GM21619 (cell line): ENCODE measurements around the gene FKBP1A.

Experiments
- ATAC-seq: cut with Tn5 transposase; IDR thresholded peaks from one replicate; pipeline ENCODE4 v1.9.1; 2021; ENCODE audit not compliant: unreplicated experiment

The FKBP1A gene

DNA sequence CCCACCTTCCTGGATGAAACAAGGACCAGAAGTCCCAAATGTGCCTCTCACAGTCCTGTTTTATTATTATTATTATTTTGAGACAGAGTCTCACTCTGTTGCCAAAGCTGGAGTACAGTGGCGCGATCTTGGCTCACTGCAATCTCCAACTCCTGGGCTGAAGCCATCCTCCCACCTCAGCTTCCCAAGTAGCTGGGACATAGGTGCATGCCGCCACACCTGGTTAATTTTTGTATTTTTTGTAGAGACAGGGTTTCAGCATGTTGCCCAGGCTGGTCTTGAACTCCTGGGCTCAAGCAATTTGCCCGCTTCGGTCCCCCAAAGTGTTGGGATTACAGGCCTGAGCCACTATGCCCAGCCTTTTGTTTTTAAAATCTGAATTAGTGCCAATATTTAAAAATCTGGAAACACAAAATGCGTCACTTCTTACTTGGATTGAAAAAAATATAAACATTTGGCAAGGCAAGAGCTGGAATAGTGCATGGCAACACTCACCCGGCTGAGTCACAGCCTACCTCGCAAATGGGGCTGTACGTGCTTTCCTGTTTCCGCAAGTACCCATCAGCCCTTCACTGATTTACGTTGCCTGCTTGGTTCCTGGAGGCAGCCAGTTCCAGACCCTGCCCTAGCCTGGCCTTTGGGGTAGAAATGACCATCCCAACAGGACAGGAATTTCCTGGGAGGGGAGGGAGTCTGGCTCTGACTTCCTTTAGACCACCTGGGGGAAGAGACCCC, 70.2 kb downstream of the FKBP1A start:
- no peak for ATAC-seq

DNA sequence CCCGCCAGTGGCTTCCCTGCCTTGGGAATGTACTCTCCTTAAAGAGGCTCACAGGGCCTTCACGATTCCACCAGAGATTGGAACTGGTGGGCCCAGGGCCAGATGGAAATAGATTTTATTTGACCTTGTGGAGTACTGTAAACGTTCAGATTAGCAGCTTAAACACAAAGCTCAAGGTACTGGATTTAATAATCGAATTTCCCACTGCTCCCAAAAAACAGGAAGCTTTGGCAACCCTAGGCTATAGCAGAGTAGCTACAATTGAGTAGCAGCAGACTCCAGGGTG, 71.3 kb downstream of the FKBP1A start:
- ATAC-seq = no peak

DNA sequence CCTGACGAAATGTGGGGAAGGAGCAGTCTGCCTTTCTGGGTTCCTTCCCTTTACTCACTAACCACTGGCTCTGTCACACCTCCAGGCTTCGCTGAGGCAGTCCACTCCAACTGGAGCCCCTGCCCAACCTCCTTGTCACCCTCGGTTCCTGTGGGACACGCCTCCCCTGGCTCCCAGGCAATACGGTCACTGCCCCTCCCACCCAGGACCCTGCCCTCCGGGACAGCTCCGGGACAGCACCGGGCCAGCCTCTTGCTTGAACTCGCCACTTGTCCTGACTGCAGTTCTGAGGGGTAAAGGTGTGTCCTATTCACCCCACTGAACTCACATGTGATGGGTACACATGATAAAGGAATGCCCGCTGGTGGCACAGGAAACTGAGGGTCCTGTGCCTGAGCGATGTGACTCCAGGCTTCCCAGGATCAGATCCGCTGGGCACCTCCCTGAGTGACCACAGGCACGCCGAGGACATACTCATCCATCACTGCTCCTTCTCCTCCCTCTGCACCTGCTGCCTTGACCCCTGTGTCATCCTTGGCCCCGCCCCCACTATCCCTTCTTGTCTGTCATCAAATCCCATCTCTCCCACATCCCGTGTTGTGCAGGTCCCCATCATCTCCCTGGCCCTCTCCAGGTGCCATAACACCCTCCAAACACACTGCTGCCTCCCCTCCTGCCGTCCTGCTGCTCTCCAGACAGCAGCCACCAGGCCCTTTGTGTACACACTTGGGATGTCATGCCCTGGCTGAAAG, 71.8 kb downstream of the FKBP1A start:
- no peak for ATAC-seq

DNA sequence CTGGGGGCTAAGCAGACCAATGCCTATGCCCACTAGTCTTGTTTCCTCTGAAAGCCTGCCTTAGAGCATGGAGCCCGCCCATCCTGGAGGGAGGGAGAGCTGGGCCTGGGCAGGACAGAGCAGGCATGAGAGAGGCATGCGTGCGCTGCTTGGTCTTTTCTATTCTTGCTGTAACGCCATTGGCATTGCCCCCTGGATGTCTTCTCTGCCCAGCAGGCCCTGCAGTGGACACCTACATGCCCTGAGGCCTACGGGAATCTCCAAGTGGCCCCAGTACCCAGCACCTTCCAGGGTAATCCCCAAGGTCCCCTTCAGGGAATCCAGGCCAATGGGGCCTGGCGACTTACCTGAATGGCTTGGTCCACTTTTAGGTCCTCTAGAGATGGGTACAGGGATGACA, 72.8 kb downstream of the FKBP1A start:
- no peak for ATAC-seq

DNA sequence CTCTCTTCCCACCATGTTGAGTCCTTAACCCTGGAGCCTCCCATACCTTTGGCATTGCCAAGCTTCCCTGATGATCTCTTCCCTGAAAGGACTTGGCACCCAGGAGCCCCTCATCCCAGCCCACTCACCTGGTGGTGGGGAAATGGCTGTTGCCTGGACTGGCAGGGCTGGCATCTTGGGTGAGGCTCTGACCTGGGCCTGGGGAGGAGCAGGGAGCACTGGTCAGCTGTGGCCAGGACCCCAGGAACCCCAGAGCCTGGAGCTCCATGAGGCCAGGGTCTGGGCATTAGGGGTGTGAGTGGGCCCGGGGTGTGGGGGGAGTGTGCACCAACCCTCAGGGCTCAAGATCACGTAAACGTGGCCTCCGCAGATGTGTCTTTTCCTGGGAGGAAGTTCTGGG, 73.4 kb downstream of the FKBP1A start:
- no peak for ATAC-seq

DNA sequence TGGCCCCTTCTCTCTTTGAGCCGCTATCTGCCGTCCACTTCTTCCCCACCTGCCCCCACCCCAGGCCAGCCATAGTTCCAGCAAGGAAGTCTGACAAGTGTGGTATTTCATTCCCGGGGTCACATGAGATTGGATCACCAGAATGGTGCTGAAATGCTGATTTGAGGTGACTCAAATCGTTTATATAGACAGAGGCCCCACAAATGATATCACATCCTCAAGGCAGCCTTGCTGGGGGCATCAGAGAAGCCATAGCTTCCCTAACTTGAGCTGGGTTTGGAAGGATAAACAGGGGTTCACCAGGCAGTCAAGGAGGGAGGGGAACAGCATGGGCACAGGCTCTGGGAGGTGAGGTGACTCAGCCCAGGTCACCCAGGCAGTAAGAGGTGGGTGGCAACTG, 73.8 kb downstream of the FKBP1A start:
- no peak for ATAC-seq
